Neural progenitor cell (in vitro differentiated cells): Measurements from ENCODE around the gene ZMYND10. TPM values are rescaled to one million over a fixed set of nuclear protein-coding genes. Genes with fewer than 3 reads are reported as not detected.

Experiments
- DNase-seq: peaks from one replicate; pipeline ENCODE4 v3.0.0-alpha.2; 2016; ENCODE audit warnings: low spot score
- H2AFZ ChIP-seq: fragments of 200-600 bp; sonication (generic); replicated peaks from 2 replicates; pipeline ENCODE4 v1.6.1; 2016; ENCODE audit warnings: antibody characterized with exemption
- H3F3A ChIP-seq: fragments of 200-600 bp; sonication (generic); 2 replicates; pipeline ENCODE4 v1.6.1; 2016; ENCODE audit warnings: antibody characterized with exemption, low read depth
- H3K27ac ChIP-seq: fragments of 200-600 bp; sonication (generic); 2 replicates; pipeline ENCODE4 v1.5.1; 2016; ENCODE audit warnings: mild to moderate bottlenecking
- H3K27me3 ChIP-seq: fragments of 200-600 bp; sonication (generic); 2 replicates; pipeline ENCODE4 v1.6.1; 2016; ENCODE audit warnings: mild to moderate bottlenecking, moderate library complexity
- H3K36me3 ChIP-seq: fragments of 200-600 bp; sonication (generic); 2 replicates; pipeline ENCODE4 v1.5.1; 2016
- H3K4me1 ChIP-seq: fragments of 200-600 bp; sonication (generic); 2 replicates; pipeline ENCODE4 v1.6.1; 2016; ENCODE audit warnings: mixed run types
- H3K4me2 ChIP-seq: fragments of 200-600 bp; sonication (generic); 2 replicates; pipeline ENCODE4 v1.6.1; 2016
- H3K4me3 ChIP-seq: fragments of 200-600 bp; sonication (generic); 2 replicates; pipeline ENCODE4 v1.5.1; 2016
- H3K79me2 ChIP-seq: fragments of 200-600 bp; sonication (generic); 2 replicates; pipeline ENCODE4 v1.6.1; 2016; ENCODE audit warnings: low read depth
- H3K9ac ChIP-seq: fragments of 200-600 bp; sonication (generic); 2 replicates; pipeline ENCODE4 v1.6.1; 2016
- H3K9me3 ChIP-seq: fragments of 200-600 bp; sonication (generic); 2 replicates; pipeline ENCODE4 v1.5.1; 2016; ENCODE audit warnings: low read depth
- H4K20me1 ChIP-seq: fragments of 200-600 bp; sonication (generic); 2 replicates; pipeline ENCODE4 v1.6.1; 2016; ENCODE audit warnings: low read depth
- H3K27ac Mint-ChIP-seq: 3 replicates; pipeline ENCODE4 v1.8.0; 2021; ENCODE audit warnings: mixed read lengths
- H3K27me3 Mint-ChIP-seq: 2 replicates; pipeline ENCODE4 v1.8.0; 2022; ENCODE audit warnings: low read depth, mild to moderate bottlenecking, inconsistent platforms, moderate library complexity, mixed read lengths; ENCODE audit not compliant: insufficient read depth
- H3K36me3 Mint-ChIP-seq: 3 replicates; pipeline ENCODE4 v1.8.0; 2021; ENCODE audit warnings: mixed read lengths
- H3K4me1 Mint-ChIP-seq: 3 replicates; pipeline ENCODE4 v1.8.0; 2021; ENCODE audit warnings: mixed read lengths
- H3K4me3 Mint-ChIP-seq: 3 replicates; pipeline ENCODE4 v1.8.0; 2021; ENCODE audit warnings: mild to moderate bottlenecking, moderate library complexity, mixed read lengths
- H3K9me3 Mint-ChIP-seq: 3 replicates; pipeline ENCODE4 v1.8.0; 2020; ENCODE audit warnings: mixed read lengths
- CTCF ChIP-seq: fragments of 200-600 bp; sonication (generic); IDR thresholded peaks from 2 replicates; pipeline ENCODE4 v1.5.1; 2017; ENCODE audit warnings: antibody characterized with exemption, mild to moderate bottlenecking
- EZH2 ChIP-seq: fragments of 200-600 bp; sonication (generic); IDR thresholded peaks from 2 replicates; pipeline ENCODE4 v1.6.1; 2017; ENCODE audit warnings: antibody characterized with exemption, mild to moderate bottlenecking, moderate library complexity
- EZH2phosphoT487 ChIP-seq: fragments of 200-600 bp; sonication (generic); IDR thresholded peaks from 2 replicates; pipeline ENCODE4 v1.6.1; 2017; ENCODE audit warnings: antibody characterized with exemption
- total RNA-seq: library from RNA; depleted of rRNA; stranded (reverse); fragments of >200 nt; gene quantifications from 2 replicates; pipeline ENCODE4 v1.2.3, GENCODE V29; 2015; ENCODE audit warnings: low replicate concordance

Gene ZMYND10
- total RNA-seq, 1 donor from 2014 or later, result 0.37 TPM

GRCh38 chr3:50370594-50370993, 25.1 kb upstream of the ZMYND10 start:
- peaks cover 13% of the 10 kb centered on the region for H3K27me3 Mint-ChIP-seq
- no peaks in the 10 kb centered on the region for H3K36me3 Mint-ChIP-seq
- Histone ChIP-seq H3K4me1 (peaks cover 32% of the 10 kb centered on the region), H3K9me3 (no peaks in the 10 kb centered on the region), H3F3A (peaks cover 5% of the 10 kb centered on the region), H3K27me3 (peaks cover 10% of the 10 kb centered on the region), H3K4me2 (no peak overlapping the region), H3K9ac (no peak overlapping the region), H3K4me3 (no peak overlapping the region), H3K27ac (no peak overlapping the region), H3K36me3 (no peaks in the 10 kb centered on the region), H2AFZ (no peak overlapping the region), H3K79me2 (no peaks in the 10 kb centered on the region), H4K20me1 (no peaks in the 10 kb centered on the region)
- peak; percentile 62 for DNase-seq
- H3K4me1 Mint-ChIP-seq, result peaks cover 42% of the 10 kb centered on the region
- no peaks in the 10 kb centered on the region for H3K9me3 Mint-ChIP-seq
- TF ChIP-seq EZH2 (no peak), CTCF (peak; percentile 44)
- peak overlapping the region; percentile 68 for H3K27ac Mint-ChIP-seq
- H3K4me3 Mint-ChIP-seq, result peak overlapping the region; percentile 58

GRCh38 chr3:50369012-50369670, 23.6 kb upstream of the ZMYND10 start:
- Histone ChIP-seq H3K36me3 (no peaks in the 10 kb centered on the region), H2AFZ (no peak overlapping the region), H4K20me1 (no peaks in the 10 kb centered on the region), H3F3A (peaks cover 4% of the 10 kb centered on the region), H3K27ac (no peak overlapping the region), H3K9me3 (no peaks in the 10 kb centered on the region), H3K79me2 (no peaks in the 10 kb centered on the region), H3K9ac (no peak overlapping the region), H3K27me3 (peaks cover 22% of the 10 kb centered on the region), H3K4me1 (peaks cover 30% of the 10 kb centered on the region), H3K4me3 (no peak overlapping the region), H3K4me2 (no peak overlapping the region)
- Mint-ChIP-seq H3K27me3 (peaks cover 11% of the 10 kb centered on the region), H3K4me3 (peak overlapping the region; percentile 10), H3K27ac (peak overlapping the region; percentile 62), H3K36me3 (no peaks in the 10 kb centered on the region), H3K4me1 (peaks cover 35% of the 10 kb centered on the region), H3K9me3 (no peaks in the 10 kb centered on the region)
- no peak for TF ChIP-seq EZH2
- TF ChIP-seq EZH2phosphoT487, result no peak
- no peak for TF ChIP-seq CTCF
- DNase-seq, result no peak

GRCh38 chr3:50365842-50366220, 20.3 kb upstream of the ZMYND10 start:
- TF ChIP-seq EZH2phosphoT487 (no peak), EZH2 (no peak), CTCF (no peak)
- no peak overlapping the region for H3K27ac ChIP-seq
- no peak overlapping the region for H2AFZ ChIP-seq
- peak overlapping the region; percentile 84 for H3K4me3 Mint-ChIP-seq
- H3K9me3 ChIP-seq, result no peaks in the 10 kb centered on the region
- peaks cover 4% of the 10 kb centered on the region for H3F3A ChIP-seq
- peak overlapping the region; percentile 54 for H3K4me3 ChIP-seq
- no peak for DNase-seq
- peak overlapping the region; percentile 79 for H3K4me2 ChIP-seq
- no peaks in the 10 kb centered on the region for H3K36me3 Mint-ChIP-seq
- H3K9me3 Mint-ChIP-seq, result no peaks in the 10 kb centered on the region
- H3K9ac ChIP-seq, result no peak overlapping the region
- peaks cover 6% of the 10 kb centered on the region for H3K4me1 ChIP-seq
- H3K27me3 ChIP-seq, result peaks cover 29% of the 10 kb centered on the region
- no peaks in the 10 kb centered on the region for H3K79me2 ChIP-seq
- peaks cover 3% of the 10 kb centered on the region for H3K27me3 Mint-ChIP-seq
- peaks cover 11% of the 10 kb centered on the region for H3K4me1 Mint-ChIP-seq
- H4K20me1 ChIP-seq, result no peaks in the 10 kb centered on the region
- no peaks in the 10 kb centered on the region for H3K36me3 ChIP-seq
- H3K27ac Mint-ChIP-seq, result no peak overlapping the region
